ENCODE data around the gene TRIO.

The TRIO gene

DNA sequence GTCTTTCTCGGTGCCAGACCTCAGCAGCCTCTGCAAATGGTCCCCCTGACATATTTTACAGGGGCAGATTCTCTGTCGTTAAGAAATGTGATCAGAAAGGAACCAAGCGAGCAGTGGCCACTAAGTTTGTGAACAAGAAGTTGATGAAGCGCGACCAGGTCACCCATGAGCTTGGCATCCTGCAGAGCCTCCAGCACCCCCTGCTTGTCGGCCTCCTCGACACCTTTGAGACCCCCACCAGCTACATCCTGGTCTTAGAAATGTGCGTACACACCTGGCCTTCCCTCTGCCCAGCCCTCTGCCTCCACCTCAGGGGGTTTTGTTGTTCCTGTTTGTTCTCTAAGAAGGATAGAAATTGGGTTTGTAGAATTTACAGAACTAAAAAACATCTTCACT lies 361.2 kb downstream of the TRIO start:
- DNase-seq (ENCODE audit: low read depth), result no peak
- TF ChIP-seq, protein P1, sequence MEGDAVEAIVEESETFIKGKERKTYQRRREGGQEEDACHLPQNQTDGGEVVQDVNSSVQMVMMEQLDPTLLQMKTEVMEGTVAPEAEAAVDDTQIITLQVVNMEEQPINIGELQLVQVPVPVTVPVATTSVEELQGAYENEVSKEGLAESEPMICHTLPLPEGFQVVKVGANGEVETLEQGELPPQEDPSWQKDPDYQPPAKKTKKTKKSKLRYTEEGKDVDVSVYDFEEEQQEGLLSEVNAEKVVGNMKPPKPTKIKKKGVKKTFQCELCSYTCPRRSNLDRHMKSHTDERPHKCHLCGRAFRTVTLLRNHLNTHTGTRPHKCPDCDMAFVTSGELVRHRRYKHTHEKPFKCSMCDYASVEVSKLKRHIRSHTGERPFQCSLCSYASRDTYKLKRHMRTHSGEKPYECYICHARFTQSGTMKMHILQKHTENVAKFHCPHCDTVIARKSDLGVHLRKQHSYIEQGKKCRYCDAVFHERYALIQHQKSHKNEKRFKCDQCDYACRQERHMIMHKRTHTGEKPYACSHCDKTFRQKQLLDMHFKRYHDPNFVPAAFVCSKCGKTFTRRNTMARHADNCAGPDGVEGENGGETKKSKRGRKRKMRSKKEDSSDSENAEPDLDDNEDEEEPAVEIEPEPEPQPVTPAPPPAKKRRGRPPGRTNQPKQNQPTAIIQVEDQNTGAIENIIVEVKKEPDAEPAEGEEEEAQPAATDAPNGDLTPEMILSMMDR (conservative IDR thresholded peaks at IDR 0.05; ENCODE audit: low read depth, low read length), result no peak
- H3K4me3 ChIP-seq (ENCODE audit: low read depth, low read length), result no peak overlapping the region

DNA sequence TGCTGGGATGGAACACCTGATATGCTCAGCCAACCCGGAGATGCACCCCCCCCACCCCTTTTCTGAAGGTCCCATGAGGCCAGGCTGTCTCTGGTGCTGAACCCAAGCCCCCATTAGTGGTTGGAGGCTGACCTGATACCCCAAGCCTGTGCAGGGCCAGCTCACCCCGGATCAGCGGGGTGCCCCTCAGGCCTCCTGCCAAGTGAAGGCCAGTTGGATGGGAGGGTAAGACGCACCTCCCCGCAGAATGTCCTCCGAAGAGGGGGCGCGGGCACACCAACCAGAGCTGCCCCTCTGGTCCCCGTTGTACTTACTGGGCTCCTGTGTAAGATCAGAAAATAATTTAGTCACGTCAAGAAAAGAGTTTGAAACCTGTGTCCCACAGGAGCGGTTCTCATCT lies 361.7 kb downstream of the TRIO start:
- no peak for DNase-seq (ENCODE audit: low read depth)
- no peak overlapping the region for H3K4me3 ChIP-seq (ENCODE audit: low read depth, low read length)
- TF ChIP-seq, protein P1 (conservative IDR thresholded peaks at IDR 0.05; ENCODE audit: low read depth, low read length), result no peak

DNA sequence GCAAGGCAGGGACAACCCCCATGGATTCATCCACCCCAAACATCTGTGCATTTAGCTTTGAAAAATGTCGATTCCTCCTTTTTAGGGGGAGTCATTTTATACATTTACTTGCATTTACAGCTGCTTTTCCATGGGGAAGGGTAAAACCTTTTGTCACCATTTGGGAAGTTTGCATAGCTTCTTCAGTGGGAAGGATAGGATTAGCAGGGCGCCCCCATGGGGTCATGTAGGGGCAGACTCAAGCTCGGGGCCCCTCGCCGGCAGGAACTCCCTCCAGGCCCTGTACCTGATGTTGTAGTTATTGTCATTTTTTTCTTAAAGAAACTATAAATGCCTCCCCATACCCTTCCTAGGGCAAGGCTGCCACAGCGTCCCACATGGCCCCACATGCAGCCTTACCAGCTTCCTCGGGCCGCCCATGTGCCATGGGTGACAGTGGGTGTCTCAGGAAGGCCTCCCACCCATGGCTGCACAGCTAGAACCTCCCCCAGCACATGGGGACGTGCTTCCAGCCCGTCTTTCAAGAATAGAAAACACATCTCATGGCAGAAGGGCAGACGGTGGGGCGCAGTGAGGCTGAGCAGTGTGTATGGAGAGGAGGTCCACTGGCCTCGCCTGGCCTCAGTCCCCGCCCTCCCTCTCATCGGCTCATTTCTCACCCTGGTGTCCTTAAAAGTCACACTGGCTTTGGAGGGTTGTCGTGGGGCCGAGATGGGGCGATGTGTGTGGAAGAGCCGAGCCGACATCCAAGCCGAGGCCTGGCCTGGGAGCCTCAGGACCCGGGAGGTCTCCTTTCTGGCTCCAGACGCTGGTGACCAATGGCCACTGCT lies 362.4 kb downstream of the TRIO start:
- no peak overlapping the region for H3K4me3 ChIP-seq (ENCODE audit: low read depth, low read length)
- DNase-seq (ENCODE audit: low read depth), result no peak
- TF ChIP-seq, protein P1 (conservative IDR thresholded peaks at IDR 0.05; ENCODE audit: low read depth, low read length), result peak; percentile 28

DNA sequence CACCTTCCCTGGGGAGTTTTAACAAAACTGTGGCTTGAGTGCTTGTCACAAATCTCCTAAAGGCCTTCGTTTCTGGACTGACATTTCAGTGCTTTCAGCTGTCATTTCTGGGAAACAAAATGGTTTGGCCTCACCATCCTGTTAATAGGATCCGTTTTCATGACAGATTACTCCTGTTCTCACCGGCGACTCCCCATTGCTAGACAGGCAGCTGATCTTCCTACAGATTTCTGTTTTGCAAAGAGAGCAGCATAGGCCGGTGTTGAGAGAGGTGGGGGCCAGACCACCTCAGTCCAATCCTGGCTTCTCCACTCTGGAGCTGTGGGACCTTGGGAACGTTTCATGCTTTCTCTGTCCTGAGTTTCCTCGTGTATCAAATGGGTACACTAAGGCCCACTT lies 363.0 kb downstream of the TRIO start:
- no peak overlapping the region for H3K4me3 ChIP-seq (ENCODE audit: low read depth, low read length)
- no peak for DNase-seq (ENCODE audit: low read depth)
- TF ChIP-seq, protein P1 (conservative IDR thresholded peaks at IDR 0.05; ENCODE audit: low read depth, low read length), result no peak

DNA sequence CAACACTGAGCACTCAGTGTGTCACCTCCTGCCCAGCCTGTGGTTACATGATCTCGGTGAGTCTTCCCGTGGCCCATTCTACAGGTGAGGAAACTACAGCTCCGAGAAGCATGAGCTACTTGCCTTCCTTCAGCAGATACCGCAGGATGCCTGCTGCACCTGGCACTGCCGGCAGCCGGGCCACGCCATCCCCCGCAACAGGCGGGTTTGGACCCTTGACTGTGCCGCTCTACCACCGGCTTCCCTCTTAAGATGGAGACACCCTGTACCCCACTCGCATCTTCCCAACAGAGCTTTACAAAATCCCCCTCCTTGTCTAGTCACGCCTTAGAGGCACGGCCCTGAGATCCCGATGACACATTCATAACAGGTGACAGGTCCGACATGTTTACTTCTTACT lies 363.5 kb downstream of the TRIO start:
- DNase-seq (ENCODE audit: low read depth), result no peak
- TF ChIP-seq, protein P1 (conservative IDR thresholded peaks at IDR 0.05; ENCODE audit: low read depth, low read length), result no peak
- no peak overlapping the region for H3K4me3 ChIP-seq (ENCODE audit: low read depth, low read length)

DNA sequence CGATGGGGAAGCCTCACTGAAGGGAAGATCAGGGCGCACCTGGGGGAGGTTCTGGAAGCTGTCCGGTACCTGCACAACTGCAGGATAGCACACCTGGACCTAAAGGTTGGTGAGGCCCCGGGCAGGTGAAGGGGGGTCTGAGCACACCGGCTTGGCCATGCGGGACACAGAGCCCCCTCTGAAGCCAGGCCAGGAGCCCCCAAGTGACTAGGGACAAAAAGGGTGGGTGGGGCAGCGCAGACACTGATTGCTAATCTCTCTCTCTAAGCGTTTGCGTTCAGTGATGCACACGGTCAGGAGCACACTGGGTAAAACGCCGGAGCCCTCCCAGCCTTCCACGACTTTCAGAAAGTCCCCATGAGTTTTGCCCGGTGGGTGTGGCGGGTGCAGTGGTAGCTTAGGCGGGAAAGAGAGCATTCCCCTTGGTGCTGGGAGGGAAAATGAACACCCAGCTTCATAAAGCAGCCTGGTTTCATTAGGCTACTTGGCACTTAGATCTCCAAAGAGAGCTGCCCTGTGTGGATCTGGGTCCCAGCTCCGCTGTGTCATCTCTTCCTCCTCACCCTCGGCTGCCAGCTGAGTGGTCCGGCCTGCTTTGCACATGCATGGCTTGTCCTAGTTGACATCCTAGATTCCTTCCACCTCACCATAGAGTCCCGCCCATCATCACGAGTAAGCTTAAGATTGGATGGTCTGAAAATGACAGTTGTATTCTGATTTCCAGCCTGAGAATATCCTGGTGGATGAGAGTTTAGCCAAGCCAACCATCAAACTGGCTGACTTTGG lies 364.2 kb downstream of the TRIO start:
- no peak overlapping the region for H3K4me3 ChIP-seq (ENCODE audit: low read depth, low read length)
- no peak for DNase-seq (ENCODE audit: low read depth)
- TF ChIP-seq, protein P1 (conservative IDR thresholded peaks at IDR 0.05; ENCODE audit: low read depth, low read length), result no peak

Measured in choroid plexus epithelial cell (primary cell).